GM23338 (cell line): ENCODE measurements around the gene TMEM179. TPM values are rescaled to one million over a fixed set of nuclear protein-coding genes. Genes with fewer than 3 reads are reported as not detected.
"Not testable (repeated sequence)": the region's sequence is repeated elsewhere in the genome, so short reads cannot be mapped to it uniquely, and the experiment has no call there.

Experiments
- ATAC-seq: fragments of 200-7000 bp; cut with Tn5 transposase; 3 replicates; pipeline ENCODE4 v1.9.1; 2020
- DNase-seq: peaks from one replicate; pipeline ENCODE4 v3.0.0-alpha.2; 2015; ENCODE audit warnings: low spot score
- H2AFZ ChIP-seq: fragments of 200-600 bp; sonication (generic); 2 replicates; pipeline ENCODE4 v1.8.0; 2016; ENCODE audit warnings: antibody characterized with exemption, mild to moderate bottlenecking, moderate library complexity
- H3F3A ChIP-seq: fragments of 200-600 bp; sonication (generic); replicated peaks from 2 replicates; pipeline ENCODE4 v1.8.0; 2017; ENCODE audit warnings: antibody characterized with exemption, mixed run types, low read depth
- H3K27ac ChIP-seq: fragments of 200-600 bp; sonication (generic); 2 replicates; pipeline ENCODE4 v1.6.1; 2016; ENCODE audit warnings: low read depth
- H3K27me3 ChIP-seq: fragments of 200-600 bp; sonication (generic); 2 replicates; pipeline ENCODE4 v1.8.0; 2016; ENCODE audit warnings: mild to moderate bottlenecking, mixed run types, moderate library complexity; ENCODE audit not compliant: insufficient read depth
- H3K36me3 ChIP-seq: fragments of 200-600 bp; sonication (generic); 2 replicates; pipeline ENCODE4 v1.8.0; 2016; ENCODE audit warnings: mild to moderate bottlenecking; ENCODE audit not compliant: insufficient read depth
- H3K4me1 ChIP-seq: fragments of 200-600 bp; sonication (generic); 2 replicates; pipeline ENCODE4 v1.8.0; 2016; ENCODE audit warnings: mild to moderate bottlenecking, moderate library complexity; ENCODE audit not compliant: insufficient read depth
- H3K4me2 ChIP-seq: fragments of 200-600 bp; sonication (generic); 2 replicates; pipeline ENCODE4 v1.7.1; 2017; ENCODE audit warnings: mixed run types
- H3K4me3 ChIP-seq: fragments of 200-600 bp; sonication (generic); 2 replicates; pipeline ENCODE4 v1.6.1; 2016; ENCODE audit warnings: mixed run types
- H3K79me2 ChIP-seq: fragments of 200-600 bp; sonication (generic); replicated peaks from 2 replicates; pipeline ENCODE4 v1.8.0; 2017; ENCODE audit warnings: mild to moderate bottlenecking; ENCODE audit not compliant: insufficient read depth
- H3K9me2 ChIP-seq: fragments of 200-600 bp; sonication (generic); 2 replicates; pipeline ENCODE4 v1.8.0; 2017; ENCODE audit not compliant: insufficient read depth
- H4K20me1 ChIP-seq: fragments of 200-600 bp; sonication (generic); replicated peaks from 2 replicates; pipeline ENCODE4 v1.8.0; 2017; ENCODE audit warnings: mild to moderate bottlenecking; ENCODE audit not compliant: insufficient read depth
- H3K27ac Mint-ChIP-seq: 2 replicates; pipeline ENCODE4 v1.8.0; 2020; ENCODE audit warnings: inconsistent platforms, mild to moderate bottlenecking, moderate library complexity, mixed read lengths
- H3K27me3 Mint-ChIP-seq: 3 replicates; pipeline ENCODE4 v1.8.0; 2022; ENCODE audit warnings: low read depth, mild to moderate bottlenecking, moderate library complexity, mixed read lengths, inconsistent platforms; ENCODE audit not compliant: insufficient read depth, poor library complexity
- H3K36me3 Mint-ChIP-seq: 3 replicates; pipeline ENCODE4 v1.8.0; 2021; ENCODE audit warnings: low read depth, mild to moderate bottlenecking, inconsistent platforms, moderate library complexity, mixed read lengths
- H3K4me1 Mint-ChIP-seq: 3 replicates; pipeline ENCODE4 v1.8.0; 2020; ENCODE audit warnings: mild to moderate bottlenecking, inconsistent platforms, mixed read lengths
- H3K4me3 Mint-ChIP-seq: 3 replicates; pipeline ENCODE4 v1.8.0; 2021; ENCODE audit warnings: moderate library complexity, mild to moderate bottlenecking, inconsistent platforms, mixed read lengths
- H3K9me3 Mint-ChIP-seq: 3 replicates; pipeline ENCODE4 v1.8.0; 2020; ENCODE audit warnings: moderate library complexity, mild to moderate bottlenecking, inconsistent platforms, mixed read lengths
- CREB1 ChIP-seq: fragments of 250-450 bp; sonication (Bioruptor Pico); IDR thresholded peaks from 2 replicates; pipeline ENCODE4 v1.5.0; 2020; ENCODE audit warnings: low read depth, mild to moderate bottlenecking, moderate library complexity
- CTCF ChIP-seq, 2 experiments: fragments of 200-600 bp in 1 of 2; sonication (generic) in 1 of 2; conservative IDR thresholded peaks; 2 replicates each; pipeline versions ENCODE4 v1.5.1 to v1.6.1; 2016 to 2017; ENCODE audit warnings: antibody characterized with exemption in 2 of 2, low read depth in 2 of 2, mild to moderate bottlenecking in 2 of 2, moderate library complexity in 1 of 2
- JUNB ChIP-seq: IDR thresholded peaks from one replicate; pipeline ENCODE4 v1.6.1; 2016; ENCODE audit warnings: antibody characterized with exemption; ENCODE audit not compliant: unreplicated experiment
- POLR2AphosphoS5 ChIP-seq: IDR thresholded peaks from 2 replicates; pipeline ENCODE4 v1.6.1; 2016; ENCODE audit warnings: antibody characterized with exemption, low read depth
- ZNF331 ChIP-seq: fragments of 250-450 bp; sonication (Bioruptor Pico); IDR thresholded peaks from 2 replicates; pipeline ENCODE4 v1.5.0; 2020; ENCODE audit warnings: low read depth, mild to moderate bottlenecking, moderate library complexity
- ZNF462 ChIP-seq: fragments of 250-450 bp; sonication (Bioruptor Pico); IDR thresholded peaks from 2 replicates; pipeline ENCODE4 v1.5.0; 2020; ENCODE audit warnings: mild to moderate bottlenecking, moderate library complexity
- polyA plus RNA-seq: library from polyadenylated mRNA; unstranded; fragments of >200 nt; fragmentation: Nextera tagmentation; extraction: Ambion mirVana; gene quantifications from 2 replicates; pipeline ENCODE4 v1.2.1, GENCODE V29; 2016
- total RNA-seq: library from RNA; depleted of rRNA; stranded (reverse); fragments of >200 nt; shearing (Covaris generic); gene quantifications from 2 replicates; pipeline ENCODE4 v1.2.3, GENCODE V29; 2014

The TMEM179 gene
- total and polyA plus RNA-seq, 2 experiments from 2014 or later, result 1.0 to 4.8 TPM

- ATAC-seq, H3K27ac Mint-ChIP-seq: not testable (repeated sequence)
Measured at GRCh38 chr14:104579939-104580338, 24.6 kb downstream of the TMEM179 start.

GRCh38 chr14:104579507-104579906 is 25.1 kb downstream of the TMEM179 start, which contains the start of gene C14orf180:
Gene C14orf180 (plus strand): TSS chr14:104579764. CDS start chr14:104586431, 6,667 bp downstream.
- Mint-ChIP-seq H3K9me3 (no peaks in the 10 kb centered on the region), H3K4me1 (peaks cover 2% of the 10 kb centered on the region; the same call in 2 of the 3 replicates), H3K27ac (no peak within 1 kb of the TSS), H3K27me3 (peaks cover 3% of the 10 kb centered on the region), H3K4me3 (no peak within 1 kb of the TSS), H3K36me3 (no peaks in the 10 kb centered on the region)
- Histone ChIP-seq H3K27ac (no peak within 1 kb of the TSS), H3K4me2 (no peak within 1 kb of the TSS), H3K4me1 (no peaks in the 10 kb centered on the region), H3K27me3 (no peaks in the 10 kb centered on the region), H2AFZ (no peak within 1 kb of the TSS), H4K20me1 (no peaks in the 10 kb centered on the region), H3K4me3 (no peak within 1 kb of the TSS), H3F3A (no peaks in the 10 kb centered on the region), H3K79me2 (no peaks in the 10 kb centered on the region), H3K9me2 (no peaks in the 10 kb centered on the region), H3K36me3 (no peaks in the 10 kb centered on the region)
- DNase-seq, result no peak
- no peak for TF ChIP-seq CTCF (conservative IDR thresholded peaks at IDR 0.05; ENCODE audit: low read depth in 2 of 2)
- TF ChIP-seq ZNF331 (CRISPR knock-in tag), result no peak
- TF ChIP-seq ZNF462 (CRISPR knock-in tag), result no peak
- TF ChIP-seq POLR2AphosphoS5, result no peak
- TF ChIP-seq CREB1 (CRISPR knock-in tag), result no peak
- no peak for TF ChIP-seq JUNB
- no peak for ATAC-seq

More at GRCh38 chr14:104579939-104580338, 24.6 kb downstream of the TMEM179 start:
- not testable (repeated sequence) for H3K4me1 ChIP-seq, H3K36me3 ChIP-seq, H3K79me2 ChIP-seq, DNase-seq, H3K9me3 Mint-ChIP-seq, H4K20me1 ChIP-seq, H2AFZ ChIP-seq, H3K36me3 Mint-ChIP-seq, H3K27ac ChIP-seq, H3K4me3 Mint-ChIP-seq, H3K27me3 Mint-ChIP-seq, H3K9me2 ChIP-seq, H3F3A ChIP-seq, H3K4me3 ChIP-seq, H3K4me2 ChIP-seq, H3K4me1 Mint-ChIP-seq, H3K27me3 ChIP-seq
